Panc1 (cell line): ENCODE data around the gene MYO5B. TPM values are rescaled to one million over a fixed set of nuclear protein-coding genes. Genes with fewer than 3 reads are reported as not detected.

Experiments
- ATAC-seq: fragments of 200-7000 bp; cut with Tn5 transposase; 2 replicates; pipeline ENCODE4 v1.9.1; 2020; ENCODE audit warnings: mild to moderate bottlenecking, moderate library complexity
- BruUV-seq: library from RNA; stranded (reverse); fragments of 400-500 nt; replicated peaks from 2 replicates; lab custom pipeline; 2021; lab: Mats Ljungman, UMichigan
- CTCF ChIA-PET: fragments of 300-600 bp; sonication (Branson Sonifier 250); formaldehyde crosslinking; loops from one replicate; lab custom pipeline; 2022; ENCODE audit warnings: antibody characterized with exemption; lab: Charles Lee
- POLR2A ChIA-PET: fragments of 300-600 bp; sonication (Branson Sonifier 250); formaldehyde crosslinking; loops from one replicate; lab custom pipeline; 2022; ENCODE audit warnings: antibody characterized with exemption; lab: Charles Lee
- DNase-seq: peaks from one replicate; pipeline ENCODE4 v3.0.0-alpha.2; 2010; ENCODE audit warnings: low read depth, low spot score
- H3K27ac ChIP-seq: 2 replicates; pipeline ENCODE4 v1.5.1; 2011; ENCODE audit warnings: mild to moderate bottlenecking, low read length, inconsistent platforms
- H3K27me3 ChIP-seq: fragments of 200-500 bp; sonication (Bioruptor generic); 2 replicates; pipeline ENCODE4 v1.6.0; 2014; ENCODE audit warnings: low read length, inconsistent platforms; ENCODE audit not compliant: control insufficient read depth, insufficient read depth
- H3K36me3 ChIP-seq: fragments of 200-500 bp; sonication (Bioruptor generic); 2 replicates; pipeline ENCODE4 v1.5.1; 2014; ENCODE audit warnings: inconsistent platforms, mild to moderate bottlenecking, low read length, moderate library complexity; ENCODE audit not compliant: control insufficient read depth, insufficient read depth
- H3K4me1 ChIP-seq: 2 replicates; pipeline ENCODE4 v1.5.1; 2011; ENCODE audit warnings: inconsistent platforms, mild to moderate bottlenecking, low read length, moderate library complexity; ENCODE audit not compliant: control insufficient read depth, insufficient read depth
- H3K4me3 ChIP-seq, 2 experiments: 2 replicates each; pipeline ENCODE4 v1.5.1; 2011 to 2012; ENCODE audit warnings: low read depth in 2 of 2, low read length in 2 of 2, mild to moderate bottlenecking in 2 of 2, inconsistent platforms in 1 of 2, moderate library complexity in 1 of 2
- H3K9me3 ChIP-seq: fragments of 200-500 bp; sonication (Bioruptor generic); 2 replicates; pipeline ENCODE4 v1.5.1; 2014; ENCODE audit warnings: low read depth, mild to moderate bottlenecking, inconsistent platforms, low read length, moderate library complexity; ENCODE audit not compliant: control insufficient read depth, insufficient read depth
- CTCF ChIP-seq: fragments of 450-650 bp; IDR thresholded peaks from 2 replicates; pipeline ENCODE4 v1.5.1; 2017; ENCODE audit warnings: mild to moderate bottlenecking
- POLR2AphosphoS5 ChIP-seq: IDR thresholded peaks from 2 replicates; pipeline ENCODE4 v1.6.1; 2012; ENCODE audit warnings: mild to moderate bottlenecking, low read depth, low read length, moderate library complexity
- REST ChIP-seq, 2 experiments: IDR thresholded peaks; 2 replicates each; pipeline ENCODE4 v1.6.1; 2011 to 2012; ENCODE audit warnings: low read depth in 2 of 2, control low read depth in 1 of 2, low read length in 1 of 2, mild to moderate bottlenecking in 1 of 2, moderate library complexity in 1 of 2; ENCODE audit not compliant: insufficient read depth in 1 of 2
- SIN3A ChIP-seq: IDR thresholded peaks from 2 replicates; pipeline ENCODE4 v1.6.1; 2012; ENCODE audit warnings: low read depth, mild to moderate bottlenecking, low read length, moderate library complexity, borderline replicate concordance; ENCODE audit not compliant: insufficient read depth
- TCF7L2 ChIP-seq: IDR thresholded peaks from 2 replicates; pipeline ENCODE4 v1.6.1; 2011; ENCODE audit warnings: mild to moderate bottlenecking, low read depth, low read length, inconsistent platforms
- in situ Hi-C: cut with HindIII; loops from 2 replicates; pipeline ENCODE4 v1.10.0; 2016; ENCODE audit warnings: low sequenced_read_pairs, low pct_unique_long_range_greater_than_20kb
- intact Hi-C: fragments of 100-400 bp; cut with micrococcal nuclease; formaldehyde crosslinking; loops from one replicate; pipeline ENCODE4 v1.10.0; 2022; ENCODE audit not compliant: unreplicated experiment
- total RNA-seq: library from RNA; stranded (reverse); gene quantifications from one replicate; pipeline ENCODE4 v1.2.1, GENCODE V29; 2021; ENCODE audit not compliant: unreplicated experiment

The MYO5B gene
- total RNA-seq, 1 experiment from 2014 or later = 0.31 TPM

- no peak for DNase-seq
- TF ChIP-seq TCF7L2 (no peak), CTCF (no peak), SIN3A (no peak), REST (IDR thresholded peaks at IDR 0.05; ENCODE audit: insufficient read depth in 1 of 2, low read depth in 2 of 2, low read length in 1 of 2) (no peak), POLR2AphosphoS5 (no peak)
- in situ Hi-C loops = no loop called here
- Histone ChIP-seq H3K9me3 (no peaks in the 10 kb centered on the region), H3K4me3 (no peak overlapping the region), H3K4me1 (no peaks in the 10 kb centered on the region), H3K27ac (no peak overlapping the region), H3K36me3 (no peaks in the 10 kb centered on the region), H3K27me3 (peaks cover 4% of the 10 kb centered on the region; the same call in 1 of the 2 replicates)
- intact Hi-C loops = no loop called here
- no TSS peak for BruUV-seq
- no peak for ATAC-seq
- CTCF ChIA-PET = no interaction called here
- POLR2A ChIA-PET = no interaction called here
These were observed 5.8 kb downstream of the MYO5B start for GRCh38 chr18:50189160-50189559.

DNA sequence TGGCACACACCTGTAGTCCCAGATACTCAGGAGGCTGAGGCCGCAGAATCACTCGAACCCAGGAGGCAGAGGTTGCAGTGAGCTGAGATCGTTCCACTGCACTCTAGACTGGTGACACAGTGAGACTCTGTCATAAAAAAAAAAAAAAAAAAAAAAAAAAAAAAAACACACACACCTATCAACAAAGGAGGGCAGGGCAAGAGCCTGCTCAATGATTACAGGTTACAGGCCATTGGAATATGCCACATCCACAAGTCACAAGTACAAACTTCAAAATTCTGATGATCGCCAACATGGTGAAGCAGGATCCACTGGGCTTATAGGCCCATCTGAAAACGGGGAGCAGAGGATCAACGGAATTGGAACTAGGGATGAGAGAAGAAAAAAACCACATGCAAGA is 6.3 kb downstream of the MYO5B start:
- BruUV-seq = no TSS peak
- POLR2A ChIA-PET = no interaction called here
- intact Hi-C loops (no loop called here), in situ Hi-C loops (no loop called here)
- no peak for TF ChIP-seq CTCF
- H3K27ac ChIP-seq = no peak overlapping the region
- no peaks in the 10 kb centered on the region for H3K36me3 ChIP-seq
- no peak overlapping the region for H3K4me3 ChIP-seq
- H3K27me3 ChIP-seq = peaks cover 4% of the 10 kb centered on the region; the same call in 1 of the 2 replicates
- no peak for ATAC-seq
- CTCF ChIA-PET = no interaction called here
- no peaks in the 10 kb centered on the region for H3K9me3 ChIP-seq
- DNase-seq = no peak
- H3K4me1 ChIP-seq = no peaks in the 10 kb centered on the region

- Histone ChIP-seq H3K4me3 (no peak overlapping the region), H3K27ac (no peak overlapping the region), H3K27me3 (peaks cover 2% of the 10 kb centered on the region; the same call in 1 of the 2 replicates), H3K9me3 (no peaks in the 10 kb centered on the region), H3K36me3 (no peaks in the 10 kb centered on the region), H3K4me1 (no peaks in the 10 kb centered on the region)
- no TSS peak for BruUV-seq
- POLR2A ChIA-PET = no interaction called here
- TF ChIP-seq SIN3A (no peak), CTCF (no peak), REST (IDR thresholded peaks at IDR 0.05; ENCODE audit: insufficient read depth in 1 of 2, low read depth in 2 of 2, low read length in 1 of 2) (no peak), TCF7L2 (no peak), POLR2AphosphoS5 (no peak)
- CTCF ChIA-PET = no interaction called here
- DNase-seq (no peak), ATAC-seq (no peak)
- in situ Hi-C loops (no loop called here), intact Hi-C loops (no loop called here)
These were observed 7.3 kb downstream of the MYO5B start for GRCh38 chr18:50187659-50188058.
